Neural cell (in vitro differentiated cells): ENCODE measurements around the gene SLAIN1.

Experiments used
- EP300 ChIP-seq: fragments of 450-650 bp; conservative IDR thresholded peaks from 2 replicates; pipeline ENCODE4 v1.6.1; 2014; ENCODE audit warnings: antibody characterized with exemption, mild to moderate bottlenecking, moderate library complexity; ENCODE audit not compliant: poor library complexity, severe bottlenecking
- EZH2 ChIP-seq: fragments of 200-600, 300-800 bp; shearing (Covaris generic), sonication (generic); IDR thresholded peaks from 2 replicates; pipeline ENCODE4 v1.6.1; 2014; ENCODE audit warnings: antibody characterized with exemption, low read length, borderline replicate concordance, mild to moderate bottlenecking; ENCODE audit not compliant: insufficient read depth, poor library complexity, severe bottlenecking
- POLR2AphosphoS5 ChIP-seq: IDR thresholded peaks from 2 replicates; pipeline ENCODE4 v1.6.1; 2012
- RAD21 ChIP-seq: fragments of 450-650 bp; conservative IDR thresholded peaks from 2 replicates; pipeline ENCODE4 v1.6.1; 2014; ENCODE audit warnings: antibody characterized with exemption, mild to moderate bottlenecking, moderate library complexity
- SMC3 ChIP-seq: fragments of 450-650 bp; conservative IDR thresholded peaks from 2 replicates; pipeline ENCODE4 v1.6.1; 2014; ENCODE audit warnings: antibody characterized with exemption, mild to moderate bottlenecking, moderate library complexity; ENCODE audit not compliant: poor library complexity
- TAF1 ChIP-seq: IDR thresholded peaks from 2 replicates; pipeline ENCODE4 v1.6.1; 2012; ENCODE audit warnings: low read depth
- TF ChIP-seq, protein P1 (sequence below): fragments of 450-650 bp; IDR thresholded peaks from 2 replicates; pipeline ENCODE4 v1.5.1; 2014; ENCODE audit warnings: antibody characterized with exemption, mild to moderate bottlenecking, moderate library complexity; ENCODE audit not compliant: poor library complexity, severe bottlenecking
- TF ChIP-seq, protein P2 (sequence below): IDR thresholded peaks from 2 replicates; pipeline ENCODE4 v1.6.1; 2012; ENCODE audit warnings: borderline replicate concordance

DNA sequence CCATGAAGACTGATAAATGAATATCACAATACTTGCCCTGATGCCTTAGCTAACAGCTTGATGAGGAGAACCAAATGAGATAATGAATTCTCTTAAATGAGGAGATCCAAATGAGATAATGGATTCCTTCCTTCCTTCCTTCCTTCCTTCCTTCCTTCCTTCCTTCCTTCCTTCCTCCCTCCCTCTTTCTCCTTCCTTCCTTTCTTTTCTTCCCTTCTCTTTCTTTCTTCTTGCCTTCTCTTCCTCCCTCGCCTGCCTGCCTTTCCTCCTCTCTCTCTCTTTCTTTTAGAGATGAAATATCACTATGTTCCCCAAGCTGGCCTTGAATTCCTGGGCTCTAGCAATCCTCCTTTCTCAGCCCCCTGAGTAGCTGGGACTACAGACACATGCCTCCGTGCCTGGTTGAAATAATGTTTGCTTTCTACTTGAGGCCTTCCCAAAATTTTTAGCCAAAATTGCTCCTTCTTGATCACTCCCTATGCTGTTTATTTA, 4.0 kb upstream of the SLAIN1 start:
- TF ChIP-seq POLR2AphosphoS5 (no peak), RAD21 (no peak), TAF1 (no peak), EP300 (no peak), EZH2 (no peak), SMC3 (no peak)
- TF ChIP-seq, protein P1, sequence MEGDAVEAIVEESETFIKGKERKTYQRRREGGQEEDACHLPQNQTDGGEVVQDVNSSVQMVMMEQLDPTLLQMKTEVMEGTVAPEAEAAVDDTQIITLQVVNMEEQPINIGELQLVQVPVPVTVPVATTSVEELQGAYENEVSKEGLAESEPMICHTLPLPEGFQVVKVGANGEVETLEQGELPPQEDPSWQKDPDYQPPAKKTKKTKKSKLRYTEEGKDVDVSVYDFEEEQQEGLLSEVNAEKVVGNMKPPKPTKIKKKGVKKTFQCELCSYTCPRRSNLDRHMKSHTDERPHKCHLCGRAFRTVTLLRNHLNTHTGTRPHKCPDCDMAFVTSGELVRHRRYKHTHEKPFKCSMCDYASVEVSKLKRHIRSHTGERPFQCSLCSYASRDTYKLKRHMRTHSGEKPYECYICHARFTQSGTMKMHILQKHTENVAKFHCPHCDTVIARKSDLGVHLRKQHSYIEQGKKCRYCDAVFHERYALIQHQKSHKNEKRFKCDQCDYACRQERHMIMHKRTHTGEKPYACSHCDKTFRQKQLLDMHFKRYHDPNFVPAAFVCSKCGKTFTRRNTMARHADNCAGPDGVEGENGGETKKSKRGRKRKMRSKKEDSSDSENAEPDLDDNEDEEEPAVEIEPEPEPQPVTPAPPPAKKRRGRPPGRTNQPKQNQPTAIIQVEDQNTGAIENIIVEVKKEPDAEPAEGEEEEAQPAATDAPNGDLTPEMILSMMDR = no peak
- TF ChIP-seq, protein P2, sequence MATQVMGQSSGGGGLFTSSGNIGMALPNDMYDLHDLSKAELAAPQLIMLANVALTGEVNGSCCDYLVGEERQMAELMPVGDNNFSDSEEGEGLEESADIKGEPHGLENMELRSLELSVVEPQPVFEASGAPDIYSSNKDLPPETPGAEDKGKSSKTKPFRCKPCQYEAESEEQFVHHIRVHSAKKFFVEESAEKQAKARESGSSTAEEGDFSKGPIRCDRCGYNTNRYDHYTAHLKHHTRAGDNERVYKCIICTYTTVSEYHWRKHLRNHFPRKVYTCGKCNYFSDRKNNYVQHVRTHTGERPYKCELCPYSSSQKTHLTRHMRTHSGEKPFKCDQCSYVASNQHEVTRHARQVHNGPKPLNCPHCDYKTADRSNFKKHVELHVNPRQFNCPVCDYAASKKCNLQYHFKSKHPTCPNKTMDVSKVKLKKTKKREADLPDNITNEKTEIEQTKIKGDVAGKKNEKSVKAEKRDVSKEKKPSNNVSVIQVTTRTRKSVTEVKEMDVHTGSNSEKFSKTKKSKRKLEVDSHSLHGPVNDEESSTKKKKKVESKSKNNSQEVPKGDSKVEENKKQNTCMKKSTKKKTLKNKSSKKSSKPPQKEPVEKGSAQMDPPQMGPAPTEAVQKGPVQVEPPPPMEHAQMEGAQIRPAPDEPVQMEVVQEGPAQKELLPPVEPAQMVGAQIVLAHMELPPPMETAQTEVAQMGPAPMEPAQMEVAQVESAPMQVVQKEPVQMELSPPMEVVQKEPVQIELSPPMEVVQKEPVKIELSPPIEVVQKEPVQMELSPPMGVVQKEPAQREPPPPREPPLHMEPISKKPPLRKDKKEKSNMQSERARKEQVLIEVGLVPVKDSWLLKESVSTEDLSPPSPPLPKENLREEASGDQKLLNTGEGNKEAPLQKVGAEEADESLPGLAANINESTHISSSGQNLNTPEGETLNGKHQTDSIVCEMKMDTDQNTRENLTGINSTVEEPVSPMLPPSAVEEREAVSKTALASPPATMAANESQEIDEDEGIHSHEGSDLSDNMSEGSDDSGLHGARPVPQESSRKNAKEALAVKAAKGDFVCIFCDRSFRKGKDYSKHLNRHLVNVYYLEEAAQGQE = no peak
